ENCODE results near the gene PGBD4.

The PGBD4 gene

GRCh38 chr15:34078900-34079299 lies 23.0 kb upstream of the PGBD4 start:
- TF ChIP-seq, protein P1, sequence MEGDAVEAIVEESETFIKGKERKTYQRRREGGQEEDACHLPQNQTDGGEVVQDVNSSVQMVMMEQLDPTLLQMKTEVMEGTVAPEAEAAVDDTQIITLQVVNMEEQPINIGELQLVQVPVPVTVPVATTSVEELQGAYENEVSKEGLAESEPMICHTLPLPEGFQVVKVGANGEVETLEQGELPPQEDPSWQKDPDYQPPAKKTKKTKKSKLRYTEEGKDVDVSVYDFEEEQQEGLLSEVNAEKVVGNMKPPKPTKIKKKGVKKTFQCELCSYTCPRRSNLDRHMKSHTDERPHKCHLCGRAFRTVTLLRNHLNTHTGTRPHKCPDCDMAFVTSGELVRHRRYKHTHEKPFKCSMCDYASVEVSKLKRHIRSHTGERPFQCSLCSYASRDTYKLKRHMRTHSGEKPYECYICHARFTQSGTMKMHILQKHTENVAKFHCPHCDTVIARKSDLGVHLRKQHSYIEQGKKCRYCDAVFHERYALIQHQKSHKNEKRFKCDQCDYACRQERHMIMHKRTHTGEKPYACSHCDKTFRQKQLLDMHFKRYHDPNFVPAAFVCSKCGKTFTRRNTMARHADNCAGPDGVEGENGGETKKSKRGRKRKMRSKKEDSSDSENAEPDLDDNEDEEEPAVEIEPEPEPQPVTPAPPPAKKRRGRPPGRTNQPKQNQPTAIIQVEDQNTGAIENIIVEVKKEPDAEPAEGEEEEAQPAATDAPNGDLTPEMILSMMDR (IDR thresholded peaks at IDR 0.05; ENCODE audit: low read depth, low read length), result no peak
- no peak for DNase-seq
- Histone ChIP-seq H3K27me3 (ENCODE audit: insufficient read depth, low read depth, severe bottlenecking) (no peaks in the 10 kb centered on the region), H3K9me3 (ENCODE audit: severe bottlenecking) (no peaks in the 10 kb centered on the region), H3K27ac (no peak overlapping the region), H3K4me3 (ENCODE audit: low read depth, low read length) (no peak overlapping the region), H3K36me3 (peaks cover 4% of the 10 kb centered on the region; the same call in 1 of the 2 replicates)

GRCh38 chr15:34079904-34080303 lies 22.0 kb upstream of the PGBD4 start:
- DNase-seq, result no peak
- Histone ChIP-seq H3K9me3 (ENCODE audit: severe bottlenecking) (no peaks in the 10 kb centered on the region), H3K27me3 (ENCODE audit: insufficient read depth, low read depth, severe bottlenecking) (no peaks in the 10 kb centered on the region), H3K4me3 (ENCODE audit: low read depth, low read length) (no peak overlapping the region), H3K36me3 (peaks cover 8% of the 10 kb centered on the region), H3K27ac (no peak overlapping the region)
- TF ChIP-seq, protein P1 (IDR thresholded peaks at IDR 0.05; ENCODE audit: low read depth, low read length), result no peak

DNA sequence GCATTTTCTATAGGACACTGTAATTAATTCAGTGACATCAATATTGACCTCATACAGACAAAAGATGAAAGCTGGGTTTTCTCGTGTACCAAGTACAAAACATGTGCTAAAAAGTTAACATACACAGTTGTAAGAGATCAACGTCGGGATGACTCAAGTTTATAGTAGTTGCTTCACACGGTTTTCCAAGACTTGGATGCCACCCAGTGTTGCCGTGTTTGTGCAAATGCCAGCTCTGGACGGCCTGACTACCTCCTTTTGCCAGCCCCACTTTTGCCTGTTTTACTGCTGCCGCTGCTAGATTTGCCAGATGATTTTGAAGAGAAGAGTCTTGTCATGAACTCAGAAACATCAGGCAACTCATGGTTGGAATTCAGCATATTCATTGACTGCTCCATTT lies 17.8 kb upstream of the PGBD4 start:
- H3K27me3 ChIP-seq (ENCODE audit: insufficient read depth, low read depth, severe bottlenecking), result no peaks in the 10 kb centered on the region
- no peaks in the 10 kb centered on the region for H3K9me3 ChIP-seq (ENCODE audit: severe bottlenecking)
- H3K4me3 ChIP-seq (ENCODE audit: low read depth, low read length), result no peak overlapping the region
- TF ChIP-seq, protein P1 (IDR thresholded peaks at IDR 0.05; ENCODE audit: low read depth, low read length), result no peak
- H3K27ac ChIP-seq, result no peak overlapping the region
- no peak for DNase-seq
- H3K36me3 ChIP-seq, result peaks cover 27% of the 10 kb centered on the region

GRCh38 chr15:34085746-34086145 lies 16.1 kb upstream of the PGBD4 start:
- TF ChIP-seq, protein P1 (IDR thresholded peaks at IDR 0.05; ENCODE audit: low read depth, low read length), result no peak
- H3K27ac ChIP-seq, result no peak overlapping the region
- no peak for DNase-seq
- H3K36me3 ChIP-seq, result peaks cover 37% of the 10 kb centered on the region
- H3K4me3 ChIP-seq (ENCODE audit: low read depth, low read length), result no peak overlapping the region
- no peaks in the 10 kb centered on the region for H3K9me3 ChIP-seq (ENCODE audit: severe bottlenecking)
- no peaks in the 10 kb centered on the region for H3K27me3 ChIP-seq (ENCODE audit: insufficient read depth, low read depth, severe bottlenecking)

DNA sequence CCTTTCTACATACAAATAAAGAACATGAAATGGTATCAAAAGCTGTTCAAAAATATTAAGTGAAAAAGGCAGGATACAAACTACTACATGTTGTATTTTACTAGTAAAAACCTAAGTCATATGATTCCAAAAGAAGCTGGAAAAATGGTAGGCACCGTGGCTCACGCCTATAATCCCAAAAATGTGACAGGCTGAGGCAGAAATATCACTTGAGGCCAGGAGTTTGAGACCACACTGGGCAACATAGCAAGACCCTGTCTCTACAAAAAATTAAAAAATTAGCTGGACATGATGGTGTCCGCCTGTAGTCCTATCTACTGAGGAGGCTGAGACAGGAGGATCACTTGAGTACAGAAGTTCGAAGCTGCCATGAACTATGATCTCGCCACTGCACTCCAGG lies 2.0 kb upstream of the PGBD4 start:
- no peak for DNase-seq
- Histone ChIP-seq H3K27ac (no peak overlapping the region), H3K4me3 (ENCODE audit: low read depth, low read length) (no peak overlapping the region), H3K9me3 (ENCODE audit: severe bottlenecking) (no peaks in the 10 kb centered on the region), H3K36me3 (peaks cover 11% of the 10 kb centered on the region), H3K27me3 (ENCODE audit: insufficient read depth, low read depth, severe bottlenecking) (no peaks in the 10 kb centered on the region)
- TF ChIP-seq, protein P1 (IDR thresholded peaks at IDR 0.05; ENCODE audit: low read depth, low read length), result no peak

- H3K27me3 ChIP-seq (ENCODE audit: insufficient read depth, low read depth, severe bottlenecking), result no peaks in the 10 kb centered on the region
- peaks cover 6% of the 10 kb centered on the region for H3K36me3 ChIP-seq
- peak overlapping the region; percentile 38 for H3K27ac ChIP-seq
- TF ChIP-seq, protein P1 (IDR thresholded peaks at IDR 0.05; ENCODE audit: low read depth, low read length), result no peak
- DNase-seq, result no peak
- H3K9me3 ChIP-seq (ENCODE audit: severe bottlenecking), result no peaks in the 10 kb centered on the region
- peak overlapping the region; percentile 91 for H3K4me3 ChIP-seq (ENCODE audit: low read depth, low read length)
Observed at GRCh38 chr15:34102175-34102925, 467 bp downstream of the PGBD4 start.

Data from WERI-Rb-1 (cell line).